WI38 (cell line): ENCODE data around the gene CPD.
"Not testable (repeated sequence)": the region's sequence is repeated elsewhere in the genome, so short reads cannot be mapped to it uniquely, and the experiment has no call there.

ENCODE experiments used
- H3K4me3 ChIP-seq: 2 replicates; pipeline ENCODE4 v1.5.1; 2011; ENCODE audit warnings: low read depth, mild to moderate bottlenecking, control low read depth, low read length
- TF ChIP-seq, protein P1 (sequence below): IDR thresholded peaks from 2 replicates; pipeline ENCODE4 v1.5.1; 2012; ENCODE audit warnings: low read depth, mild to moderate bottlenecking, control low read depth, low read length

CPD gene

DNA sequence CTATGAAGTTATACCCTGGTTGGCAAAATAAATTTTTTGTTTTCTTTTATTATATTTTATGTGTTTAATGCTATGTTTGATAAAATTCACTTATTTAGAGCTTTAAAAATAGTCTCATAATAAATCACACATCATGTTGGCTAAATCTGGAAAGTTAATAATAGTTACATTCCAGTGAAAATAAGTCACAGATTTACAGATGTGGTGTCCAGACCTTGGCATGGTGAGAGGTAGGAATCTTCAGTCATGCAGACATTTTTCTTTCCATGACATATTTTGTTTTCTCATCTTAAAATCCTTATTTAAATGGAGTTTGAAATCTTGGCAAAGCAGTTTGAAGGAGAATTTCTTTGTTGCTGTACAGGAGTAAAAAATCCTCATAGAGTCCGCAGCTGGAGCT is 50.4 kb downstream of the CPD start:
- H3K4me3 ChIP-seq = no peak overlapping the region
- TF ChIP-seq, protein P1, sequence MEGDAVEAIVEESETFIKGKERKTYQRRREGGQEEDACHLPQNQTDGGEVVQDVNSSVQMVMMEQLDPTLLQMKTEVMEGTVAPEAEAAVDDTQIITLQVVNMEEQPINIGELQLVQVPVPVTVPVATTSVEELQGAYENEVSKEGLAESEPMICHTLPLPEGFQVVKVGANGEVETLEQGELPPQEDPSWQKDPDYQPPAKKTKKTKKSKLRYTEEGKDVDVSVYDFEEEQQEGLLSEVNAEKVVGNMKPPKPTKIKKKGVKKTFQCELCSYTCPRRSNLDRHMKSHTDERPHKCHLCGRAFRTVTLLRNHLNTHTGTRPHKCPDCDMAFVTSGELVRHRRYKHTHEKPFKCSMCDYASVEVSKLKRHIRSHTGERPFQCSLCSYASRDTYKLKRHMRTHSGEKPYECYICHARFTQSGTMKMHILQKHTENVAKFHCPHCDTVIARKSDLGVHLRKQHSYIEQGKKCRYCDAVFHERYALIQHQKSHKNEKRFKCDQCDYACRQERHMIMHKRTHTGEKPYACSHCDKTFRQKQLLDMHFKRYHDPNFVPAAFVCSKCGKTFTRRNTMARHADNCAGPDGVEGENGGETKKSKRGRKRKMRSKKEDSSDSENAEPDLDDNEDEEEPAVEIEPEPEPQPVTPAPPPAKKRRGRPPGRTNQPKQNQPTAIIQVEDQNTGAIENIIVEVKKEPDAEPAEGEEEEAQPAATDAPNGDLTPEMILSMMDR = no peak

DNA sequence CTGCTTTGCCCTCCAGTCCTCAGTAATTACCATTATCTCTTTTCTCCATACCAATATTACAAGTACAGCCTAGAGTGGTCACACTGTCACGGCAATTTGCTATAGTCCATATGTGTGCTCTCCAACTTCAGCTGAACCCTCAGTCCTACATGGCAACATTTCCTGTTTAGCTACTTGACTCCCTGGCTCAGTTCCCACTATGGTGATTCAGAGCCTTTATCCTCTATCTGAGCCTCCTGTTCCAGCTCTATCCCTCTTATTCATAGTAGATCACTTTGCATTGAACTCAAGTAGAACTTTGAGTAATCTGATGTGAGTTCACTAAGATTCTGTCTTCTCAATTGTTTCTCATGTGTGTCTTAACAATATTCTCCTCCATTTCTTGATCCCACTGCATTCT is 54.8 kb downstream of the CPD start:
- H3K4me3 ChIP-seq = no peak overlapping the region
- TF ChIP-seq, protein P1 = no peak

DNA sequence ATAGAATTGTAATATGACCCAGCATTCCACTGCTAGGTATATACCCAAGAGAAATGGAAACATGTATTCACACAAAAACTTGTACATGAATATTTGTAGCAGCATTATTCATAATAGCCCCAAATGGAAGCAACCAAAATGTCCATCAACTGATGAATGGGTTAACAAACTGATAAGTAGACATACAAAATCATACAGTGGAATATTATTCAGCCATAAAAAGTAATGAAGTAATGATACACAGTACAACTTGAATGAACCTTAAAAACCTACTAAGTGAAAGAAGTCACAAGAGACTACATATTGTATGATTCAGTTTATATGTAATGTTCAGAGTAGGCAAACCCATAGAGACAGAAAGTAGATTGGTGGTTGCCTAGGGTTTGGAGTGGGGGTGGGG is 58.0 kb downstream of the CPD start:
- TF ChIP-seq, protein P1 = no peak
- no peak overlapping the region for H3K4me3 ChIP-seq

DNA sequence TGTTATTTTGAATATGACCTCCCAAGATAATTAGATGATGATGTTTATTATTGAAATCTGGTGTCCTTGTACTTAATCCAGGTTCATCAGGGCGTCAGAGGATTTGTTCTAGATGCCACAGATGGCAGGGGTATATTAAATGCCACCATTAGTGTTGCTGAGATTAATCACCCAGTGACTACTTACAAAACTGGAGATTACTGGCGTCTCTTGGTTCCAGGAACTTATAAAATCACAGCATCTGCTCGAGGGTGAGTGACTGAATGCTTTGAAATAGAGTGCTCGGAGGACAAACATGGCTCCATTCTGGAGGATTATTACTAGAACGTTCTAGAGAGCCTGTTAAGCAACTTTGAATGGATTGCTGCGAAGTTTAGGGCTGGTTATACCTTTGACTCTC is 65.0 kb downstream of the CPD start:
- TF ChIP-seq, protein P1 = no peak
- H3K4me3 ChIP-seq = no peak overlapping the region

DNA sequence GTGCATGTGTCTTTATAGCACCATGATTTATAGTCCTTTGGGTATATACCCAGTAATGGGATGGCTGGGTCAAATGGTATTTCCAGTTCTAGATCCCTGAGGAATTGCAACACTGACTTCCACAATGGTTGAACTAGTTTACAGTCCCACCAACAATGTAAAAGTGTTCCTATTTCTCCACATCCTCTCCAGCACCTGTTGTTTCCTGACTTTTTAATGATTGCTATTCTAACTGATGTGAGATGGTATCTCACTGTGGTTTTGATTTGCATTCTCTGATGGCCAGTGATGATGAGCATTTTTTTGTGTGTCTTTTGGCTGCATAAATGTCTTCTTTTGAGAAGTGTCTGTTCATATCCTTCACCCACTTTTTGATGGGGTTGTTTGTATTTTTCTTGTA is 67.9 kb downstream of the CPD start:
- H3K4me3 ChIP-seq = not testable (repeated sequence)

DNA sequence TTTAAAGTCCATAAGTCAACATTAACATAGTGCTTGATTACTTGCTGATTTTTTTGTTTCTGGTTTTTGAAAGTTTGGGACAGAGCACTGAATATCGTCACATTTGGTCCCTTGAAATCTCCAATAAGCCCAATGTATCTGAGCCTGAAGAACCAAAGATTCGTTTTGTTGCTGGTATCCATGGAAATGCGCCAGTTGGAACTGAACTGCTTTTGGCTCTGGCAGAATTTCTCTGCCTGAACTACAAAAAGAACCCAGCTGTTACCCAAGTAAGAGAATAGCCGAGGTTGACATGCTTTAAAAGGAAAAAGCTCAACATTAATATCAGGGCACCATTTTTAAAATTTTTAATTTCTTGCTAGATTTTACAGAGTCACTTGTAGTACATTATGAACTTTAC is 70.8 kb downstream of the CPD start:
- no peak overlapping the region for H3K4me3 ChIP-seq
- TF ChIP-seq, protein P1 = no peak

DNA sequence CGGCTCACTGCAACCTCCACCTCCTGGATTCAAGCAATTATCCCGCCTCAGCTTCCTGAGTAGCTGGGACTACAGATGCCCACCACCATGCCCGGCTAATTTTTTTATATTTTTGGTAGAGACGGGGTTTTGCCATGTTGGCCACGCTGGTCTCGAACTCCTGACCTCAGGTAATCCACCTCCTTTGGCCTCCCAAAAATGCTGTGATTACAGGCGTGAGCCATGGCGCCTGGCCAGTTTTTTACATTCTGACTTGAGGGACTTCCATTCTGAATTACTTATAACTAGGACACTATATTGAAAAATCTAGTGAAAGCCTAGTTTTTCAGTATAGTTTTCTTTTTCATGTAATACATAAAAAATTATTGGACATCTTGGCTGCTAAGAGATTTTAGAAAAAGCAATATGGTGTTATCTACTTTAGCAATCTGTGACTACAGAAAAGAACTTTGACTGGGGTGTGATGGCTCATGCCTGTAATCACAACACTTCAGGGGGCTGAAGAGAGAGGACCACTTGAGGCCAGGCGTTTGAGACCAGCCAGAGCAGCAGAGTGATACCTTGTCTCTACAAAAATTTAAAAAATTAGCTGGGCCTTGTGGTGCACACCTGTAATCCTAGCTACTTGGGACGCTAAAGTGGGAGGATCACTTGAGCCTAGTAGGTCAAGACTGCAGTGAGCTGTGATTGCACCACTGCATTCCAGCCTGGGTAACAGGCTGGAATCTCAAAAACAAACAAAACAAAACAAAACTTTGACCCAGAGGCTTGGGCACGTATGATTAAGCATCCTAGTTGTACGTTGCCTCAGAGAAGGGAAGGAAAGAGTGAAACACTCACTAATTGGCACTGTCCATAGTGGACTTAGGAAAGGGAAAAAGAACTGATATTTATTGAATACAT is 71.6 kb downstream of the CPD start:
- TF ChIP-seq, protein P1 = no peak
- H3K4me3 ChIP-seq = no peak overlapping the region

DNA sequence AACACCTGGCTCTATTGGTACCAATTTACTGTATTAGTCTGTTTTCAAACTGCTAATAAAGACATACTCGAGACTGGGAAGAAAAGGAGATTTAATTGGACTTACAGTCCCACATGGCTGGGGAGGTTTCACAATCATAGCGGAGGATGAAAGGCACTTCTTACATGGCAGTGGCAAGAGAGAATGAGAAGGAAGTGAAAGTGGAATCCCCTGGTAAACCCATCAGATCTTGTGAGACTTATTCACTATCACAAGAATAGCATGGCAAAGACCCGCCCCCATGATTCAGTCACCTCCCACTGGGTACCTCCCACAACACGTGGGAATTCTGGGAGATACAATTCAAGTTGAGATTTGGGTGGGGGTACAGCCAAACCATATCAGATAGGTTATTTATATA is 75.9 kb downstream of the CPD start:
- TF ChIP-seq, protein P1 = no peak
- no peak overlapping the region for H3K4me3 ChIP-seq
